Raji (cell line): ENCODE data around the gene KIAA1217.

Source experiments
- POLR2A ChIP-seq: IDR thresholded peaks from 2 replicates; pipeline ENCODE4 v1.6.1; 2011; ENCODE audit warnings: low read depth, low read length, control low read depth; ENCODE audit not compliant: insufficient read depth

KIAA1217 gene

DNA sequence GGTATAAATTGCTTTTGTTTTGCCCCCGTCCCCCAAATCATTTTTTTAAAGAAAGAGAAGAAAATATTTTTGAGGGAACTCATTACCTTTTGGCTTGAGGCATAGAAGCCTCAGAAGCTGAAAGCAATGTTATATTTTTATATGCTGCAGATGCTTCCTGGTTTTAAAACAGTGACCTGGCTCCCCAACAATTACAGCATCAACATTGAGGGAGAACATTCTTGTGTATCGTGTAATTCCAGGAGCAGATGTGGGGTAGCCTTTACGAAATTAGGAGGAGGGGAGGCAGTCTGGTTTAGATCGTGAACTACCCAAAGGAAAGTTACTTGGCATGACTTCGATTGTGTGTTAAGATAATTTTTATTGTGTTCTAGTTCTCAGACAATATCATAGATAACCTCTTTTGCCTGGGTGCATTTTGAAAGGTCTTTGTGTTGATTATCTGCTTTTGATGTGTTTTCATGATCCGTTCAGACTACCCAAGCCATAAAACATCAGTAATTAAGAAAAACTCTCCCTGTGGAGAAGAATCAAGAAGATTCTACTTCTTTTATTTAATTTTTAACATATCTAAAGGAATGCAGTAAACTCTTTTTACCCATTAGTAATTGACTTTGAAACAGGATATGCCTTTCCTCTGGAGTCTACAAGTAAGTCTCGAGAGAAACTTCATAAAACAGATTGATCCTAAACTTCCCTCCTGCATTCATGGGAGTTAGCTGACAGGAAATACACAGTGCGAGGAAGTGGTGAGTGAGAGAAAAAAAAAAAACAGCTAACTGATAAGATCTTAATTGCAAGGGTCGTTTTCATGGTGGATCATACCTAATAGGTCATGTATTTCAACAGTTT is 141.4 kb downstream of the KIAA1217 start:
- no peak for TF ChIP-seq POLR2A

DNA sequence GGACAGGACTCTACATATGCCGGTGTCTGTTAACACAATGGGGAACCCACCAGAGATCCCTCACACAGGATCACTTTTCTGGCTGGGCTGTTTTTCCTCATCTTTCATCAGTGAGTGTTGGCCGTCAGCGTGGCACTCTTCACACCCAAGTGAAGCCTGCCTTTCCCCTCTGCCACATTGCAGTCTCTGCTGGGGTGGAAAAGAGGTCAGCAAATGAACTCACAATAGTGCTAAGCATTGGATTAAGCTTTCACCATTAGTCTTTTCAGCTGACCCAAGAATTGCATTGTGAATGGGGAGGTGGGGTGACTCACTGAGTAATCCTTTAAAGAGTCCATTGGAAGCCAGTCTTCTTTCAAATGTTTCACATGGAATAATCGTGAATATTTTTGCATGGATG is 143.0 kb downstream of the KIAA1217 start:
- TF ChIP-seq POLR2A, result no peak

- TF ChIP-seq POLR2A, result no peak
Observed at GRCh38 chr10:24352399-24352798, 143.5 kb downstream of the KIAA1217 start.

DNA sequence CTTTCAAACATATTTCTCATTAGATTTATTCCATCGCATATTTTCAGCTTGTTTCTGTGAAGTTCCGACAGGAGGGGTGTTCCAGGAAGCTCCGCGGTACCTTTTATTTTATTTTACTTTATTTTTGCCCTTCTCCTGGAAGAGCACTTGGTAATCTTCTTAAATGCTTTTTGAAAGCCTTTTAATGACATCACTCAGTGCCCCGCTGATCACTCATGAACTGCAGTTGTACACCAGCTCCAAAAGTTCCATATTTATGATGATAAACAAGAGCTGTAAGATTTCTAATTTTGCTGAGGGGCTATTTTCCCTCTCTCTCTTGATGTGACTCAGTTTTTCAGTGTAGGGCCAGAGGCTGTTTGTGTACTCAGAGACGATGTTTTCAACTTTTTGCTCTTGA is 144.4 kb downstream of the KIAA1217 start:
- TF ChIP-seq POLR2A, result no peak

DNA sequence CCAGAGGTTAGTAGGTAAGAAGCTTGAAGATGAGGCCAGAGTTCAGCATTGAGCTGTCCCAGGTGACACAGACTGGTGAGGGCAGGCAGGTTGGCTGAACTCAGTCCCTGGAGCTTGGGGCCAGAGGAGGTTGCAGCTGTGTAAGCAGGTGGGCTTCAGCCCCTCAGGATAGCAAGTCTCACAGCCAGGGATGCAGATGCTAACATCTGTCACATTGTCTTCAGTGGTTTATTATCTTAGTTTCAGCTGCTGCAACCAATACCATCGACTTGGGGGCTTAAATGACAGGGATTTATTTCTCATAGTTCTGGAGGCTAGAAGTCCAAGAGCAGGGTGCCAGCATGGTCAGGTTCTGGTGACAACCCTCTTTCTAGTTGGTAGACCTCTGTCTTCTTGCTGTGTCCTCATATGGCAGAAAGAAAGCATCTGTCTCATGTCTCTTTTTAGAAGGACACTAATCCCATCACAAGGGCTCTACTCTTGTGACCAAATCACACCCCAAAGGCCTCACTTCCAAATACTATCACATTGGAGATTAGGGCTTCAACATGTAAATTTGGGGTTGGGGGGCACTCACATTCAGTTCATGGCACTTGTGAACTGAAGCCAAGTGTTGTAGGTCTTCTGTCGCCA is 146.2 kb downstream of the KIAA1217 start:
- no peak for TF ChIP-seq POLR2A

DNA sequence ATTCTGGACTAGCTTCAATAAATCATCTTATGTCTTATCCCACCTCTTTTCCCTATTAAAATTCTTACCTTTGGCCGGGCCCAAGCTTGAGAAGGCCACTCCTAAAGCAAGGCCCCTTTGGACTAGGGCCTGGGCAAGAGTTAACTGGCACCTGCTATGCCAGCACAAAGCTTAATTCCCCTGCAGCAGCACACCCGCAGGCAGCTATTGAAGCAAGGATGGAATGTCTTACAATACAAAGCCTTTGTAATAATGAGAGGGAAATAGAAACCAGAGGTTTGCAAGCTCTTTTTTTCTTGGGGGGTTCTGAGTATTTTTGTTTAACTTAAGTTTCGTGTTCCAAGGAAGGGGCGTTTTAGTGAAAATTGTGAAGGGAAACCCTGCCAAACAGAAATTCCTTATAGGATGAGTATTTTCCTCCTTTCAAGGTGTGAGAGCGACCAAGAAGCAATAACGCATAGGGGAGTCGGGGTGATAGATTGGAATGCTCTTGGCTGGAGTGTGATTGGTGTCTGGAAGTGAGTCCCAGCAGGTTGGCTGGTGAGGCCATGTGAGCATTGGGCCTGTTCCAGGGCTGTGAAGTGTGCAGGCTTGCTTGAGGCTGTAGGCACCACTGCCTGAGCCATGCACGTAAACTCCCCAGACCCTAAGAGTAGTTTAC is 148.5 kb downstream of the KIAA1217 start:
- TF ChIP-seq POLR2A, result no peak

- no peak for TF ChIP-seq POLR2A
Observed at GRCh38 chr10:24358022-24358421, 149.1 kb downstream of the KIAA1217 start.

GRCh38 chr10:24360282-24361127 is 151.6 kb downstream of the KIAA1217 start:
- no peak for TF ChIP-seq POLR2A

GRCh38 chr10:24363070-24363469 is 154.1 kb downstream of the KIAA1217 start:
- no peak for TF ChIP-seq POLR2A

GRCh38 chr10:24367688-24368087 is 158.8 kb downstream of the KIAA1217 start:
- no peak for TF ChIP-seq POLR2A

DNA sequence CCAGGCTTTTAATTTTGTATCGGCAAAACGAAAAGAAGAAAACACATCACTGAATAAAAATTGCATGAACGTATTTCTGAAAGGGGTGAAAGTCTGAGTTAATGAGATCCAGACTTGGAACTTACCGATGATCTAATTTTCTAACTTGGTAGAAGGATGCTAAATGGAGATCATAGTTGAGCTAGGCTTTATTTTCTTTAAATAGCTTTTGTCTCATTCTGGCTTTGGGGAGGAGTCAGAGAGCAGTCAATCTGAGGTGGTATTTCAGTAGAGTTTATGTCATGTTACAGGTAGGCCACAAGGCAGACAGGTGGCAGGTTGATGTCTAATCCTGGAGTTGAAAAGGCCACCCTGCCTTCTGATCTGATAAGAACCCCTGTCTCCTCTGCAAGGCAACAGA is 161.9 kb downstream of the KIAA1217 start:
- no peak for TF ChIP-seq POLR2A

- TF ChIP-seq POLR2A, result no peak
Observed at GRCh38 chr10:24371396-24371795, 162.5 kb downstream of the KIAA1217 start.

GRCh38 chr10:24374134-24374915 is 165.4 kb downstream of the KIAA1217 start:
- TF ChIP-seq POLR2A, result no peak

- TF ChIP-seq POLR2A, result no peak
Observed at GRCh38 chr10:24375510-24375909, 166.6 kb downstream of the KIAA1217 start.
